ENCODE measurements around the gene CYP20A1. TPM values are rescaled to one million over a fixed set of nuclear protein-coding genes. Genes with fewer than 3 reads are reported as not detected.

The CYP20A1 gene
- total RNA-seq, 1 experiment from 2014 or later: 21.9 TPM

DNA sequence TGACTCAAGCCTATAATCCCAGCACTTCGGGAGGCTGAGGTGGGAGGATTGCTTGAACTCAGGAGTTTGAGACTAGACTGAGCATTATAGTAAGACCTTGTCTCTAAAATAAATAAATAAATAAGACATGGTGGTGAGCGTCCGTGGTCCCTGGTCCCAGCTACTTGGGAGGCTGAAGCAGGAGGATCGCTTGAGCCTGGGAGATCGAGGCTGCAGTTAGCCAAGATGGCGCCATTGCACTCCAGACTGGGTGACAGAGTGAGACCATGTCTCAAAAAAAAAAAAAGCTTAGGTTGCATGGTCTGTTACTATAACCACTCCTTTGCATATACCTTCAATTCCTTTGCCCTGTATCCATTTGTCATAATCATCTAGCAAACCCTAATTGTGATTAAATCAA is 3.7 kb downstream of the CYP20A1 start:
- Histone ChIP-seq H3K79me2 (ENCODE audit: insufficient read depth, low read length) (peaks cover 4% of the 10 kb centered on the region; the same call in 1 of the 2 replicates), H3K27me3 (ENCODE audit: insufficient read depth, low read length) (no peaks in the 10 kb centered on the region), H2AK5ac (ENCODE audit: insufficient read length, low read length) (no peak overlapping the region), H3K4me1 (ENCODE audit: insufficient read depth, low read length) (no peaks in the 10 kb centered on the region), H3K9me3 (ENCODE audit: control insufficient read depth, low read depth, low read length) (no peaks in the 10 kb centered on the region), H2BK20ac (ENCODE audit: low read depth, low read length, poor library complexity, severe bottlenecking) (no peak overlapping the region), H3K4me2 (ENCODE audit: insufficient read depth, insufficient read length, low read length) (no peak overlapping the region), H2AFZ (ENCODE audit: low read length) (no peak overlapping the region), H3T11ph (ENCODE audit: low read length) (no peak overlapping the region), H2BK12ac (ENCODE audit: insufficient read length, low read depth, low read length) (no peak overlapping the region), H4K5ac (ENCODE audit: insufficient read length, low read depth, low read length) (no peak overlapping the region), H3K23ac (ENCODE audit: insufficient read length, low read depth, low read length) (no peak overlapping the region), H3K79me1 (ENCODE audit: insufficient read depth, low read depth, low read length, poor library complexity, severe bottlenecking) (no peaks in the 10 kb centered on the region), H3K23me2 (ENCODE audit: insufficient read length, low read depth, low read length, poor library complexity, severe bottlenecking) (peaks cover 10% of the 10 kb centered on the region), H2BK15ac (ENCODE audit: low read depth, low read length) (no peak overlapping the region), H4K8ac (replicated peaks; ENCODE audit: insufficient read length, low read depth, low read length) (no peak overlapping the region), H3K56ac (ENCODE audit: insufficient read length, low read depth, low read length) (no peak overlapping the region), H3K18ac (ENCODE audit: insufficient read length, low read depth, low read length) (no peak overlapping the region), H2BK120ac (ENCODE audit: low read depth, low read length, poor library complexity, severe bottlenecking) (no peak overlapping the region), H4K20me1 (ENCODE audit: control insufficient read depth, insufficient read depth, insufficient read length) (no peaks in the 10 kb centered on the region), H4K91ac (ENCODE audit: insufficient read length, low read depth, low read length) (no peak overlapping the region), H3K4ac (ENCODE audit: low read depth, low read length) (no peak overlapping the region), H3K9ac (ENCODE audit: extremely low read depth, insufficient read length, low read length) (no peak overlapping the region), H2BK5ac (ENCODE audit: insufficient read length, low read length) (no peak overlapping the region), H3K27ac (ENCODE audit: insufficient read length, low read depth, low read length) (no peak overlapping the region), H3K14ac (ENCODE audit: insufficient read depth, low read length) (no peak overlapping the region)
- peaks cover 10% of the 10 kb centered on the region in 2 experiments for H3K4me1 Mint-ChIP-seq
- WGBS (ENCODE audit: extremely low coverage, insufficient read length, low lambda C conversion rate): no CpG with 5 or more reads among the region's 6 CpGs
- no peak overlapping the region for H3K4me3 Mint-ChIP-seq
- 0 out of 7 replicates have a peak overlapping the region, but pooled peaks of 1 of the 3 experiments have one; percentile 7 for H3K27ac Mint-ChIP-seq
- H3K9me3 Mint-ChIP-seq: no peaks in the 10 kb centered on the region; a peak in 1 of 5 replicates
- TF ChIP-seq, protein P1, sequence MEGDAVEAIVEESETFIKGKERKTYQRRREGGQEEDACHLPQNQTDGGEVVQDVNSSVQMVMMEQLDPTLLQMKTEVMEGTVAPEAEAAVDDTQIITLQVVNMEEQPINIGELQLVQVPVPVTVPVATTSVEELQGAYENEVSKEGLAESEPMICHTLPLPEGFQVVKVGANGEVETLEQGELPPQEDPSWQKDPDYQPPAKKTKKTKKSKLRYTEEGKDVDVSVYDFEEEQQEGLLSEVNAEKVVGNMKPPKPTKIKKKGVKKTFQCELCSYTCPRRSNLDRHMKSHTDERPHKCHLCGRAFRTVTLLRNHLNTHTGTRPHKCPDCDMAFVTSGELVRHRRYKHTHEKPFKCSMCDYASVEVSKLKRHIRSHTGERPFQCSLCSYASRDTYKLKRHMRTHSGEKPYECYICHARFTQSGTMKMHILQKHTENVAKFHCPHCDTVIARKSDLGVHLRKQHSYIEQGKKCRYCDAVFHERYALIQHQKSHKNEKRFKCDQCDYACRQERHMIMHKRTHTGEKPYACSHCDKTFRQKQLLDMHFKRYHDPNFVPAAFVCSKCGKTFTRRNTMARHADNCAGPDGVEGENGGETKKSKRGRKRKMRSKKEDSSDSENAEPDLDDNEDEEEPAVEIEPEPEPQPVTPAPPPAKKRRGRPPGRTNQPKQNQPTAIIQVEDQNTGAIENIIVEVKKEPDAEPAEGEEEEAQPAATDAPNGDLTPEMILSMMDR (conservative IDR thresholded peaks at IDR 0.05): no peak
- peaks cover 13 to 45% (median 38%) of the 10 kb centered on the region in 3 experiments for H3K36me3 Mint-ChIP-seq (ENCODE audit: insufficient read depth in 1 of 3, low read depth in 3 of 3)
- no peaks in the 10 kb centered on the region for H3K27me3 Mint-ChIP-seq (ENCODE audit: low read depth)
- DNase-seq: no peak
